NCI-H82 (cell line): ENCODE results near the gene PKN1.
A peak's percentile ranks its signal among the peaks of the same experiment; 100 is the strongest.

ENCODE experiments used
- DNase-seq: peaks from one replicate; lab custom pipeline; 2025; lab: John Stamatoyannopoulos, UW

PKN1 gene

GRCh38 chr19:14406645-14407401 is 26.3 kb upstream of the PKN1 start:
- no peak for DNase-seq

- DNase-seq = no peak
Observed at GRCh38 chr19:14407605-14408484, 25.3 kb upstream of the PKN1 start.

- no peak for DNase-seq
Observed at GRCh38 chr19:14408491-14409145, 24.5 kb upstream of the PKN1 start.

GRCh38 chr19:14409146-14410023 is 23.7 kb upstream of the PKN1 start:
- no peak for DNase-seq

- DNase-seq = no peak
Observed at GRCh38 chr19:14410091-14411051, 22.7 kb upstream of the PKN1 start.

- DNase-seq = no peak
Observed at GRCh38 chr19:14411161-14411937, 21.8 kb upstream of the PKN1 start.

- no peak for DNase-seq
Observed at GRCh38 chr19:14411938-14412245, 21.2 kb upstream of the PKN1 start.

GRCh38 chr19:14412324-14412995 is 20.6 kb upstream of the PKN1 start:
- DNase-seq = no peak

GRCh38 chr19:14412996-14413692 is 20.0 kb upstream of the PKN1 start:
- no peak for DNase-seq

- no peak for DNase-seq
Observed at GRCh38 chr19:14413693-14414181, 19.4 kb upstream of the PKN1 start.

GRCh38 chr19:14414926-14415690 is 18.0 kb upstream of the PKN1 start:
- DNase-seq = no peak

GRCh38 chr19:14416817-14417231 is 16.3 kb upstream of the PKN1 start:
- DNase-seq = peak; percentile 98

GRCh38 chr19:14418856-14419105 is 14.3 kb upstream of the PKN1 start:
- DNase-seq = no peak

GRCh38 chr19:14419106-14419813 is 13.8 kb upstream of the PKN1 start, which contains the start of gene DDX39A:
Gene DDX39A, minus strand, starts transcription at chr19:14419341. Its CDS starts 6,121 bp downstream, at chr19:14413220.
- peak; percentile 100 for DNase-seq

GRCh38 chr19:14425696-14426138 is 7.4 kb upstream of the PKN1 start:
- DNase-seq = no peak

- no peak for DNase-seq
Observed at GRCh38 chr19:14427461-14427860, 5.6 kb upstream of the PKN1 start.

- DNase-seq = no peak
Observed at GRCh38 chr19:14428882-14429416, 4.2 kb upstream of the PKN1 start.
